MM.1S (cell line): ENCODE measurements around the gene ANXA7.

Experiments
- DNase-seq: peaks from one replicate; pipeline ENCODE4 v3.0.0-alpha.2; 2015
- H2AFZ ChIP-seq: fragments of 300-600 bp; sonication (generic); 2 replicates; pipeline ENCODE4 v1.6.0; 2016; ENCODE audit warnings: antibody characterized with exemption, low read length
- H3F3A ChIP-seq: fragments of 300-600 bp; sonication (generic); 2 replicates; pipeline ENCODE4 v1.6.1; 2016; ENCODE audit warnings: mild to moderate bottlenecking, antibody characterized with exemption, low read length, moderate library complexity, mixed read lengths; ENCODE audit not compliant: insufficient read depth
- H3K27ac ChIP-seq: fragments of 300-600 bp; sonication (generic); 2 replicates; pipeline ENCODE4 v1.5.1; 2016; ENCODE audit warnings: mild to moderate bottlenecking, low read length
- H3K27me3 ChIP-seq: fragments of 300-600 bp; sonication (generic); replicated peaks from 2 replicates; pipeline ENCODE4 v1.6.0; 2016; ENCODE audit warnings: low read length; ENCODE audit not compliant: insufficient read depth
- H3K36me3 ChIP-seq: fragments of 300-600 bp; sonication (generic); replicated peaks from 2 replicates; pipeline ENCODE4 v1.6.1; 2016; ENCODE audit warnings: mild to moderate bottlenecking, low read length, mixed read lengths; ENCODE audit not compliant: insufficient read depth
- H3K4me1 ChIP-seq: fragments of 300-600 bp; sonication (generic); 2 replicates; pipeline ENCODE4 v1.6.1; 2016; ENCODE audit warnings: low read length, mixed read lengths
- H3K4me2 ChIP-seq: fragments of 300-600 bp; sonication (generic); 2 replicates; pipeline ENCODE4 v1.6.0; 2016; ENCODE audit warnings: low read depth, low read length
- H3K4me3 ChIP-seq: fragments of 300-600 bp; sonication (generic); 2 replicates; pipeline ENCODE4 v1.5.1; 2016; ENCODE audit warnings: low read length, mixed read lengths
- H3K79me2 ChIP-seq: fragments of 300-600 bp; sonication (generic); 2 replicates; pipeline ENCODE4 v1.6.1; 2016; ENCODE audit warnings: mixed run types, low read length, mixed read lengths
- H3K9ac ChIP-seq: fragments of 300-600 bp; sonication (generic); 2 replicates; pipeline ENCODE4 v1.6.1; 2016; ENCODE audit warnings: low read length, mixed read lengths
- H3K9me2 ChIP-seq: fragments of 300-600 bp; sonication (generic); replicated peaks from 2 replicates; pipeline ENCODE4 v1.6.1; 2016; ENCODE audit warnings: mild to moderate bottlenecking, low read length, mixed read lengths; ENCODE audit not compliant: insufficient read depth
- H3K9me3 ChIP-seq: fragments of 300-600 bp; sonication (generic); replicated peaks from 2 replicates; pipeline ENCODE4 v1.6.1; 2016; ENCODE audit warnings: mild to moderate bottlenecking, low read length, mixed read lengths; ENCODE audit not compliant: insufficient read depth
- H4K20me1 ChIP-seq: fragments of 300-600 bp; sonication (generic); 2 replicates; pipeline ENCODE4 v1.6.1; 2016; ENCODE audit warnings: mild to moderate bottlenecking, low read length, moderate library complexity, mixed read lengths; ENCODE audit not compliant: insufficient read depth
- EZH2 ChIP-seq: fragments of 300-600 bp; sonication (generic); optimal IDR thresholded peaks from 2 replicates; pipeline ENCODE3; 2017; ENCODE audit warnings: low read depth, mild to moderate bottlenecking, antibody characterized with exemption, low read length, mixed read lengths
- EZH2phosphoT487 ChIP-seq: fragments of 300-600 bp; sonication (generic); IDR thresholded peaks from 2 replicates; pipeline ENCODE4 v1.6.1; 2018; ENCODE audit warnings: antibody characterized with exemption, low read length
- TF ChIP-seq, protein P1 (sequence below): fragments of 300-600 bp; sonication (generic); IDR thresholded peaks from 2 replicates; pipeline ENCODE4 v1.5.1; 2016; ENCODE audit warnings: antibody characterized with exemption, low read length, mixed read lengths

Gene ANXA7

DNA sequence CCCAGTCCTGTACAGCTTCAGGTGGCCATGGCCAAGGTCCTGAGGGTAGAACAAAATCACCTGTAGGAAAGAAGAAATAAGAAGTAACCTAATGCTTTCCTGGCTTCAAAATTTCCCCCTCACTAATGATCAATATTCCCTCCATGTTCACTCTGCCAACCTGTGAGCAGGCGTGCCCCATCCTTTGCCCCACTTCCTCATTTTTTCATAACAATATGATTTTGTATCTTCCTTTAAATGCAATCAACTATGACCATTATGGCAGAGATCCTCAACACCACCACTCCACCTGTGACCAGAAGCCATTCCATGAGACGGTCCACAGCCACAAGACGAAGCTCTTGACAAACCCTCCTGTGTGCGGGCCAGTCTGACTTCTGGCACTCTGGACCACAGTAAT lies 12.5 kb upstream of the ANXA7 start:
- H3K79me2 ChIP-seq, result no peaks in the 10 kb centered on the region
- no peaks in the 10 kb centered on the region for H3K4me1 ChIP-seq
- no peak overlapping the region for H3K27ac ChIP-seq
- no peaks in the 10 kb centered on the region for H3K9me3 ChIP-seq
- DNase-seq, result no peak
- no peak overlapping the region for H3K9ac ChIP-seq
- no peaks in the 10 kb centered on the region for H3K36me3 ChIP-seq
- no peak overlapping the region for H3K4me3 ChIP-seq
- no peaks in the 10 kb centered on the region for H4K20me1 ChIP-seq
- H3K27me3 ChIP-seq, result no peaks in the 10 kb centered on the region
- H2AFZ ChIP-seq, result no peak overlapping the region
- no peak overlapping the region for H3K4me2 ChIP-seq
- H3F3A ChIP-seq, result no peaks in the 10 kb centered on the region
- TF ChIP-seq EZH2, result no peak
- TF ChIP-seq, protein P1, sequence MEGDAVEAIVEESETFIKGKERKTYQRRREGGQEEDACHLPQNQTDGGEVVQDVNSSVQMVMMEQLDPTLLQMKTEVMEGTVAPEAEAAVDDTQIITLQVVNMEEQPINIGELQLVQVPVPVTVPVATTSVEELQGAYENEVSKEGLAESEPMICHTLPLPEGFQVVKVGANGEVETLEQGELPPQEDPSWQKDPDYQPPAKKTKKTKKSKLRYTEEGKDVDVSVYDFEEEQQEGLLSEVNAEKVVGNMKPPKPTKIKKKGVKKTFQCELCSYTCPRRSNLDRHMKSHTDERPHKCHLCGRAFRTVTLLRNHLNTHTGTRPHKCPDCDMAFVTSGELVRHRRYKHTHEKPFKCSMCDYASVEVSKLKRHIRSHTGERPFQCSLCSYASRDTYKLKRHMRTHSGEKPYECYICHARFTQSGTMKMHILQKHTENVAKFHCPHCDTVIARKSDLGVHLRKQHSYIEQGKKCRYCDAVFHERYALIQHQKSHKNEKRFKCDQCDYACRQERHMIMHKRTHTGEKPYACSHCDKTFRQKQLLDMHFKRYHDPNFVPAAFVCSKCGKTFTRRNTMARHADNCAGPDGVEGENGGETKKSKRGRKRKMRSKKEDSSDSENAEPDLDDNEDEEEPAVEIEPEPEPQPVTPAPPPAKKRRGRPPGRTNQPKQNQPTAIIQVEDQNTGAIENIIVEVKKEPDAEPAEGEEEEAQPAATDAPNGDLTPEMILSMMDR, result no peak
- TF ChIP-seq EZH2phosphoT487, result no peak
- no peaks in the 10 kb centered on the region for H3K9me2 ChIP-seq

DNA sequence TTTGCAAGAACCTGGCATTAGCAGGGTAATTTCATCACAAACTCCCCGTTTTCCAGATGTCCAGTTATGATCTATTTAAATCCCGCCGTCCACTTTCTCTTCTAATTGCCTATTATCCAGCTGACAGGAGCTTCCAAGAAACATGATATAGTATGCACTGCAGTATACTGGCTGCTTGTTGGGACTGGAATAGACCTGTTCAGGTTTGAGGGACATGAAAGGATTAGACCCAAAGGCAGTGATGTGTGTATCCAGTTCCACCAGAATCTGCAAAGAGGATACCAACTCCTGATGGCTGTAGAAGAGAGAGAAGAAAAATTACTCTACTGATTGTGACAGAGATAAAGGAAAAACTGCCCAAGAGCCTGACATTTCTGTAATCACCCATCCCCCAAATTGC lies 10.6 kb upstream of the ANXA7 start:
- H3K79me2 ChIP-seq, result no peaks in the 10 kb centered on the region
- H3K4me3 ChIP-seq, result no peak overlapping the region
- no peaks in the 10 kb centered on the region for H3F3A ChIP-seq

DNA sequence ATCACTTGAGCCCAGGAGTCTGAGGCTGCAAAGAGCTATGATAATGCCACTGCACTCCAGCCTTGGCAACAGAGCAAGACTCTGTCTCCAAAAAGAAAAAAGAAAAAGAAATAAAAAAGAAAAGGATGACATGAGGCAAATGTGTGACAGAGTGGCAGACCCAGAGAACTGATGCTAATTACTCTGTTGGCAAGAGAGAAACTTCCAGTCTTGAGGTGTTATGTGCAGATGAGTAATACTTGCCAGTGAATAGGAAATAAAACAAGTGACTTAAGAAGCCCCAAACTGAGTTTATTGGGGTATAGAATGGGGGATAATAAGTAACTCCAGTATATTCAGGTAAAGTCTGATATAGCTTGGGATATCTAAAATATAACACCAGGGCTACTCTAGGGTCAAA lies 9.5 kb upstream of the ANXA7 start:
- no peak for DNase-seq
- no peaks in the 10 kb centered on the region for H3K4me1 ChIP-seq
- H3K9me3 ChIP-seq, result no peaks in the 10 kb centered on the region
- no peaks in the 10 kb centered on the region for H3K36me3 ChIP-seq
- no peaks in the 10 kb centered on the region for H3K9me2 ChIP-seq
- TF ChIP-seq, protein P1, result no peak
- no peak for TF ChIP-seq EZH2phosphoT487
- no peaks in the 10 kb centered on the region for H4K20me1 ChIP-seq
- H3K27ac ChIP-seq, result no peak overlapping the region
- H3K27me3 ChIP-seq, result no peaks in the 10 kb centered on the region
- H3K4me2 ChIP-seq, result no peak overlapping the region
- H3K4me3 ChIP-seq, result no peak overlapping the region
- H3K9ac ChIP-seq, result no peak overlapping the region
- no peaks in the 10 kb centered on the region for H3K79me2 ChIP-seq
- H2AFZ ChIP-seq, result no peak overlapping the region
- H3F3A ChIP-seq, result no peaks in the 10 kb centered on the region

More for the DNA sequence above, 10.6 kb upstream of the ANXA7 start:
- Histone ChIP-seq H3K36me3 (no peaks in the 10 kb centered on the region), H3K9ac (no peak overlapping the region), H3K27me3 (no peaks in the 10 kb centered on the region), H2AFZ (no peak overlapping the region), H3K9me2 (no peaks in the 10 kb centered on the region), H4K20me1 (no peaks in the 10 kb centered on the region), H3K9me3 (no peaks in the 10 kb centered on the region), H3K27ac (no peak overlapping the region), H3K4me1 (no peaks in the 10 kb centered on the region), H3K4me2 (no peak overlapping the region)
- TF ChIP-seq, protein P1, result no peak
- TF ChIP-seq EZH2 (no peak), EZH2phosphoT487 (no peak)
- DNase-seq, result no peak
